CD14-positive monocyte (primary cell): ENCODE results near the gene LINC00237. TPM values are rescaled to one million over a fixed set of nuclear protein-coding genes. Genes with fewer than 3 reads are reported as not detected.

Source experiments
- DNase-seq, 3 donors: peaks; one replicate each; pipeline ENCODE4 v3.0.0-alpha.2; 2011 to 2022
- H2AFZ ChIP-seq: 2 replicates; pipeline ENCODE4 v1.6.0; 2012; ENCODE audit warnings: mild to moderate bottlenecking, low read depth, low read length, inconsistent platforms; ENCODE audit not compliant: insufficient read depth, poor library complexity, severe bottlenecking
- H3K27ac ChIP-seq, 2 donors: 1 replicate in 1 of 2; 2 replicates in 1 of 2; pipeline ENCODE4 v1.5.1; 2012 to 2013; ENCODE audit warnings: low read length in 2 of 2, control low read depth in 1 of 2, inconsistent platforms in 1 of 2, low read depth in 1 of 2, mild to moderate bottlenecking in 1 of 2
- H3K27me3 ChIP-seq, 2 donors: one replicate each; pipeline versions ENCODE4 v1.6.0 to v1.6.1; 2011 to 2013; ENCODE audit warnings: low read length in 2 of 2; ENCODE audit not compliant: control insufficient read depth in 2 of 2, insufficient read depth in 2 of 2
- H3K36me3 ChIP-seq, 2 donors: replicated peaks in 1 of 2; 1 replicate in 1 of 2; 2 replicates in 1 of 2; pipeline versions ENCODE4 v1.5.1 to v1.6.1; 2012 to 2013; ENCODE audit warnings: low read length in 2 of 2, control low read depth in 1 of 2, inconsistent platforms in 1 of 2, mild to moderate bottlenecking in 1 of 2; ENCODE audit not compliant: insufficient read depth in 2 of 2, control insufficient read depth in 1 of 2
- H3K4me1 ChIP-seq, 2 donors: 1 replicate in 1 of 2; 2 replicates in 1 of 2; pipeline versions ENCODE4 v1.5.1 to v1.6.1; 2012 to 2013; ENCODE audit warnings: low read length in 2 of 2, control low read depth in 1 of 2, inconsistent platforms in 1 of 2, mild to moderate bottlenecking in 1 of 2, moderate library complexity in 1 of 2; ENCODE audit not compliant: insufficient read depth in 2 of 2, control insufficient read depth in 1 of 2
- H3K4me2 ChIP-seq: replicated peaks from 2 replicates; pipeline ENCODE3; 2012; ENCODE audit warnings: low read length, moderate library complexity, mild to moderate bottlenecking; ENCODE audit not compliant: poor library complexity, severe bottlenecking; ENCODE audit errors: extremely low read depth
- H3K4me3 ChIP-seq, 3 experiments: fragments of 200-600 bp in 1 of 3; sonication (generic) in 1 of 3; replicated peaks in 1 of 3; 1 replicate in 2 of 3; 2 replicates in 1 of 3; pipeline ENCODE4 v1.5.1; 2011 to 2013; ENCODE audit warnings: low read length in 3 of 3, mild to moderate bottlenecking in 3 of 3, control low read depth in 2 of 3, low read depth in 2 of 3, inconsistent platforms in 1 of 3, moderate library complexity in 1 of 3
- H3K79me2 ChIP-seq: 2 replicates; pipeline ENCODE4 v1.6.0; 2012; ENCODE audit warnings: mild to moderate bottlenecking, control low read depth, inconsistent platforms, low read length, moderate library complexity; ENCODE audit not compliant: insufficient read depth
- H3K9ac ChIP-seq: 2 replicates; pipeline ENCODE4 v1.6.0; 2017; ENCODE audit warnings: low read length, mild to moderate bottlenecking; ENCODE audit not compliant: insufficient read depth, poor library complexity, severe bottlenecking
- H3K9me3 ChIP-seq, 2 donors: replicated peaks in 1 of 2; 1 replicate in 1 of 2; 2 replicates in 1 of 2; pipeline versions ENCODE4 v1.5.1 to v1.6.1; 2012 to 2013; ENCODE audit warnings: low read length in 2 of 2, control low read depth in 1 of 2; ENCODE audit not compliant: control insufficient read depth in 1 of 2, insufficient read depth in 1 of 2
- H4K20me1 ChIP-seq: 2 replicates; pipeline ENCODE4 v1.6.0; 2012; ENCODE audit warnings: mild to moderate bottlenecking, low read length, control low read depth, moderate library complexity; ENCODE audit not compliant: insufficient read depth
- H3K27ac Mint-ChIP-seq, 7 donors: one replicate each; pipeline ENCODE4 v1.8.0; 2020; ENCODE audit warnings: mild to moderate bottlenecking in 7 of 7, mixed read lengths in 7 of 7, moderate library complexity in 6 of 7, inconsistent platforms in 2 of 7
- H3K27me3 Mint-ChIP-seq, 3 donors: one replicate each; pipeline ENCODE4 v1.8.0; 2021 to 2022; ENCODE audit warnings: low read depth in 3 of 3, mild to moderate bottlenecking in 3 of 3, mixed read lengths in 3 of 3, moderate library complexity in 3 of 3, inconsistent platforms in 1 of 3
- H3K36me3 Mint-ChIP-seq, 2 donors: one replicate each; pipeline ENCODE4 v1.8.0; 2020; ENCODE audit warnings: mixed read lengths in 2 of 2, inconsistent platforms in 1 of 2, mild to moderate bottlenecking in 1 of 2
- H3K4me1 Mint-ChIP-seq: one replicate; pipeline ENCODE4 v1.8.0; 2020; ENCODE audit warnings: mild to moderate bottlenecking, mixed read lengths
- H3K4me3 Mint-ChIP-seq, 2 donors: one replicate each; pipeline ENCODE4 v1.8.0; 2020; ENCODE audit warnings: mild to moderate bottlenecking in 2 of 2, mixed read lengths in 2 of 2, moderate library complexity in 1 of 2
- H3K9me3 Mint-ChIP-seq, 7 donors: one replicate each; pipeline ENCODE4 v1.8.0; 2020 to 2022; ENCODE audit warnings: mixed read lengths in 7 of 7, mild to moderate bottlenecking in 6 of 7, moderate library complexity in 6 of 7, inconsistent platforms in 2 of 7
- WGBS: methylation state at CpG from one replicate; pipeline ENCODE4 v1.1.5; 2013; ENCODE audit warnings: missing lambda C conversion rate; ENCODE audit not compliant: insufficient coverage; 5-methylcytosine and 5-hydroxymethylcytosine counted together
- intact Hi-C, 2 donors: fragments of 100-400 bp; cut with micrococcal nuclease; formaldehyde crosslinking; loops; one replicate each; pipeline versions ENCODE4 v1.15.0 to v1.15.1; 2023
- polyA plus RNA-seq, 3 donors: library from polyadenylated mRNA; depleted of rRNA in 1 of 3; unstranded in 2 of 3; stranded (reverse) in 1 of 3; fragments of 300-500 nt in 2 of 3; fragments of >200 nt in 1 of 3; fragmentation: Illumina TruSeq in 2 of 3; gene quantifications; 1 replicate in 2 of 3; 2 replicates in 1 of 3; pipeline ENCODE4 v1.2.3, GENCODE V29; 2012 to 2021
- TF ChIP-seq, protein P1 (sequence below): fragments of 200-600 bp; IDR thresholded peaks from one replicate; pipeline ENCODE4 v1.8.0; 2022; ENCODE audit warnings: antibody characterized with exemption, mild to moderate bottlenecking

LINC00237 gene
- polyA plus RNA-seq, 3 donors, result 0.31 to 0.39 TPM; not detected in 1

DNA sequence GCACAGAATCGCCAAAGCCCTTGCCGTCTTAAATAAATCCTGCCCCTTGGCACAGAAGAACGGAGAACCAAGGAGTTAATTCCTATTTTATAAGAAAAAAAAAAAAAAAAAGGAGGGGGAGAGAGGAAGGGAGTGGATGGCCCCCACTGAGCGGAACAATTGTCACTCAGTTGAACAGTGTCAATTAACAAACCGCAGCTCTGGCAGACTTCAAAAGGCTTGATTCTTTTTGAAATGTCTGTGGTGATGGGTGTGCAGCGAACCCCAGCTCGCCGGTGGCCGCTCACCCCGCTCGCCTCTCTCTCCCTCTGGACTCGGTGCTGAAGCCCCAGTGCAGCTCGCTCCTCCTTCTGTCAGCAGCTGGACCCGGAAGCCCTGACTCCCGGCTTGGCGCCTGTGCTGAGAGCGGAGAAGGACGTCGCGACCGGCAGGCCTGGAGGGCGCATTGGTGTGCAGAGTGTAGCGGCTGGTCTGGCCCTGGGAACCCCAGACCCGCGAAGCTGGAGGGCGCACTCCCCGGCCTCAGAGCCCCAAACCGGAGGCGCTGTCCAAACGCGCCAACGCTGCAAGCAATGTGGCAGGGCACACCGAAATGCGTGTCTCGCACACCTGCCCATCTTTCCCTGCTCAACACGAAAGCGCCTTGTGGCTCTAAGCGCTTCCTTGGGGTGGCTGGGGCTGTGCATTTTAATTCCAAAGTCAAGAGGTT lies 3.4 kb downstream of the LINC00237 start:
- Histone ChIP-seq H3K4me1 (peaks cover 46 to 58% of the 10 kb centered on the region in 2 donors), H3K4me2 (peak overlapping the region; percentile 91), H3K9me3 (peaks cover 6 to 43% of the 10 kb centered on the region in 2 donors)

DNA sequence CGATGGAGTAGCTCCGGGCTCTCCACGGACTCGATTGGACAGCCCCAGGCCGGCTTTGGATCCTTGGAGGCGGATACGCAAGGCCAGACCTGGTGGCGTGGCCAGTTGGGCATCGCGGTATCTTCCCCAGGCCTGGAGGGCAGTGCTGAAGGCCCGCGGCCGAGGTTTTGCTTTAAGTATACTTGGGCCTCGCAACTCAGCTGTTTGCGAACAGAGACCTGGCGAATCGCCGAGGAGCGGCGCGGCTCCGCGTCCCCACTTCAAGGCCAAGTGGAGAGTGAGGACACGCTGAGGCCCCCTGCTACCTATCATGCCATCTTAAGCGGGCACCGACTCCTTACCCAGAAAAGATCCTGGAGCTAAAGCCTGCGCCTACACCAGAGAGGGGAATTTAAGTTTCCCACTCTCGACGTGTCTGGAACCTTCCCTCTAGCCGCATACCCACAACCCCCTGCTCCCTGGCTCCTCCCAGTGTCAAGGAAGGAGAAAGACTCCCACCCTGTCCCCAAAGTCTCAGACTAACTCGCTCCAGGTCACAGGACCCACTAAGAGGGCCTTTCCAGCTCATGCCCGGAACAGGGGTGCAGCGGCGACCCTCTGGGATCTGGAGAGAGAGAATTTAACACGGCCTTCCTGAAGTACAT lies 4.1 kb downstream of the LINC00237 start:
- TF ChIP-seq, protein P1, sequence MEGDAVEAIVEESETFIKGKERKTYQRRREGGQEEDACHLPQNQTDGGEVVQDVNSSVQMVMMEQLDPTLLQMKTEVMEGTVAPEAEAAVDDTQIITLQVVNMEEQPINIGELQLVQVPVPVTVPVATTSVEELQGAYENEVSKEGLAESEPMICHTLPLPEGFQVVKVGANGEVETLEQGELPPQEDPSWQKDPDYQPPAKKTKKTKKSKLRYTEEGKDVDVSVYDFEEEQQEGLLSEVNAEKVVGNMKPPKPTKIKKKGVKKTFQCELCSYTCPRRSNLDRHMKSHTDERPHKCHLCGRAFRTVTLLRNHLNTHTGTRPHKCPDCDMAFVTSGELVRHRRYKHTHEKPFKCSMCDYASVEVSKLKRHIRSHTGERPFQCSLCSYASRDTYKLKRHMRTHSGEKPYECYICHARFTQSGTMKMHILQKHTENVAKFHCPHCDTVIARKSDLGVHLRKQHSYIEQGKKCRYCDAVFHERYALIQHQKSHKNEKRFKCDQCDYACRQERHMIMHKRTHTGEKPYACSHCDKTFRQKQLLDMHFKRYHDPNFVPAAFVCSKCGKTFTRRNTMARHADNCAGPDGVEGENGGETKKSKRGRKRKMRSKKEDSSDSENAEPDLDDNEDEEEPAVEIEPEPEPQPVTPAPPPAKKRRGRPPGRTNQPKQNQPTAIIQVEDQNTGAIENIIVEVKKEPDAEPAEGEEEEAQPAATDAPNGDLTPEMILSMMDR, result no peak
- Mint-ChIP-seq H3K4me1 (peaks cover 50% of the 10 kb centered on the region), H3K9me3 (peaks cover 0 to 51% (median 26%) of the 10 kb centered on the region in 7 donors), H3K27me3 (peaks cover 76 to 95% (median 94%) of the 10 kb centered on the region in 3 donors), H3K36me3 (peaks cover 2 to 22% of the 10 kb centered on the region in 2 donors), H3K27ac (peak overlapping the region in 5 of 7 donors; percentile 6 to 82 (median 55)), H3K4me3 (peak overlapping the region; percentile 95 to 97)
- Histone ChIP-seq H3K4me3 (peak overlapping the region; percentile 30 to 89 (median 34)), H2AFZ (peak overlapping the region; percentile 95), H3K9me3 (peaks cover 6 to 39% of the 10 kb centered on the region in 2 donors), H3K27me3 (peaks cover 70 to 90% of the 10 kb centered on the region in 2 donors), H4K20me1 (no peaks in the 10 kb centered on the region), H3K36me3 (no peaks in the 10 kb centered on the region), H3K4me2 (peak overlapping the region; percentile 91), H3K79me2 (no peaks in the 10 kb centered on the region), H3K27ac (peak overlapping the region; percentile 9 to 30), H3K9ac (peak overlapping the region; percentile 13), H3K4me1 (peaks cover 46 to 58% of the 10 kb centered on the region in 2 donors)
- intact Hi-C loops, result no loop called here
- 12% methylated on average over 25 of the region's 35 CpGs for WGBS
- peak in 2 of 3 donors; percentile 14 to 36 for DNase-seq

More for the DNA sequence above, 3.4 kb downstream of the LINC00237 start:
- no peaks in the 10 kb centered on the region for H3K36me3 ChIP-seq
- peaks cover 72 to 90% of the 10 kb centered on the region in 2 donors for H3K27me3 ChIP-seq
- Mint-ChIP-seq H3K27me3 (peaks cover 76 to 95% (median 94%) of the 10 kb centered on the region in 3 donors), H3K4me3 (peak overlapping the region; percentile 95 to 97), H3K36me3 (peaks cover 2 to 22% of the 10 kb centered on the region in 2 donors), H3K9me3 (peaks cover 0 to 51% (median 26%) of the 10 kb centered on the region in 7 donors), H3K4me1 (peaks cover 50% of the 10 kb centered on the region), H3K27ac (peak overlapping the region in 3 of 7 donors; percentile 32 to 82 (median 55))
- TF ChIP-seq, protein P1, result no peak
- intact Hi-C loops, result no loop called here
- H3K9ac ChIP-seq, result peak overlapping the region; percentile 13
- peak; percentile 36 to 55 (median 45) for DNase-seq
- H3K79me2 ChIP-seq, result no peaks in the 10 kb centered on the region
- peak overlapping the region; percentile 30 to 89 (median 34) for H3K4me3 ChIP-seq
- peak overlapping the region; percentile 95 for H2AFZ ChIP-seq
- H4K20me1 ChIP-seq, result no peaks in the 10 kb centered on the region
- peak overlapping the region in 1 of 2 donors; percentile 30 for H3K27ac ChIP-seq
- WGBS, result 0% methylated on average over 32 of the region's 38 CpGs
